GM18858 (cell line): ENCODE measurements around the gene HNRNPK.
A peak's percentile ranks its signal among the peaks of the same experiment; 100 is the strongest.
"Not testable (repeated sequence)": the region's sequence is repeated elsewhere in the genome, so short reads cannot be mapped to it uniquely, and the experiment has no call there.

Experiments used
- ATAC-seq: cut with Tn5 transposase; IDR thresholded peaks from one replicate; pipeline ENCODE4 v1.9.1; 2021; ENCODE audit not compliant: unreplicated experiment

The HNRNPK gene

GRCh38 chr9:83977196-83977595 lies 2.8 kb downstream of the HNRNPK start:
- no peak for ATAC-seq

- ATAC-seq = no peak
Observed at GRCh38 chr9:83976372-83976771, 3.6 kb downstream of the HNRNPK start.

- no peak for ATAC-seq
Observed at GRCh38 chr9:83975300-83975699, 4.7 kb downstream of the HNRNPK start.

DNA sequence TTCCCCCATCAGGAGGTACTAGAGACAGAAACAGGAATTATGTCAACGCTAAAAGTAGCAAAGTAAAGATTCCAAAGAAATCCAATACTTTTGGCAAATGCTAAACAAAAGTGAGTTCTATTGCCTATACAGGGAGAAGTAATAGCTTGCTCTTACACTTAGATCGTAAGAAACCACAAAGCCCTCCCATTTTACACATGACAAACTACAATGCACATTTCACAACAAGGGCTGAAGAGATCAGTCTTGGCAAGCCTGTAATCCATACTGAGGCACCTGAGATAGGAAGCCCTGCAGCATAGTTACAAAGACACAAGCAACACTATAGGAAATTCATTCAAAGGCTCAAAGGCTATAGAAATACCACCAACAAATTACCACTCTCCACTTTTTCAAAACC lies 7.7 kb downstream of the HNRNPK start:
- ATAC-seq = no peak

DNA sequence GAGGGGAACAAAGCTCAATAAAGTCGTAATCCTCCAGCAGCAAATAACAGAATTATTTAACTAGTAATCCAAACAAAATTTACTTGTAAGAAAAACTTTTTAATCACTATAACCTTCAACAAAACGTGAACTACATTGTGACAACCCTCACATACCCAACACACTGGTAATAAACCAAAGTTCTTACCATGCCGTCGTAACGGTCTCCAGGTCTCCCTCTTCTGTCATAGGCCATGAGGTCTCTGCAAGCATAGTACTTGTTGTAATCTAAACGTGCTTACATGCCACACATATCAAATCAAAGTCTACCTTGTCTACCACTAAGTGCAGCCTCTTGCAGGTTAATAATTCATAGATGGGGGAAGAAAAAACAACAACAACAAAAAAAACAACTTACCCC lies 8.5 kb downstream of the HNRNPK start:
- no peak for ATAC-seq

DNA sequence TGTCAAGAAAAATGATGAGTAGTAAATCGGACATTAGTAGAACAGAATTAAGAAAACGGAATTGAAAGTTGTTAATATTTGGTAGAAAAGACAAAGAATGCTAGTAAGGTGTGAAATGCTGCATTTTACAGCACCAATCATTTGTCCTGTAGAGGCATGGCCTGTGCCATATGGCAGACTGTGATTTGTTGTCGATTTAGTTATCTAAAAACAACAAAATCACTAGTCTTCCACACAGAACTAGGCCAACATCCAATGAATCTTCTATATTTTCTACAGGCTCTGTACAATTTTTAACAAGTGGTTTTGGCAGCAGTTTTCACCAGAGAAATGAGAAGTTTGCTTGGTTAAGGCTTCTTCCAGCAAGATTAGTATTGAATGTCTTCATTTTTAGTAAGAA lies 10.4 kb downstream of the HNRNPK start:
- no peak for ATAC-seq

GRCh38 chr9:83967073-83967472 lies 12.9 kb downstream of the HNRNPK start:
- ATAC-seq = no peak

DNA sequence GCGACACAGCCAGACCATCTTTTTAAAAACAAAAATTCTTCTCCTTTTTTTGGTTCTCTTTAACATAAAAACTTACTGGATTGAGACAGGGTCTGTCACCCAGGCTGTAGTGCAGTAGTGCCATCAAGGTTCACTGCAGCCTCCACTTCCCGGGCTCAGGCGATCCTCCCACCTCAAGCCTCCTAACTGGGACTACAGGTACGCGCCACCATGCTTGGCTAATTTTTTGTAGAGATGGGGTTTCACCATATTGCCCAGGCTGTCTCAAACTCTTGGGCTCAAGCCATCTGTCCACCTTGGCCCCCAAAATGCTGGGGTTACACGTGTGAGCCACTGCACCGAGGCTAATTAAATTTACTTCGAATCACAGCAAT lies 13.8 kb downstream of the HNRNPK start:
- ATAC-seq = no peak

GRCh38 chr9:83965350-83966208 lies 14.4 kb downstream of the HNRNPK start:
- no peak for ATAC-seq

GRCh38 chr9:83964973-83965349 lies 15.1 kb downstream of the HNRNPK start:
- no peak for ATAC-seq

GRCh38 chr9:83962165-83962564 lies 17.9 kb downstream of the HNRNPK start:
- no peak for ATAC-seq

GRCh38 chr9:83960991-83961390 lies 19.0 kb downstream of the HNRNPK start:
- no peak for ATAC-seq

GRCh38 chr9:83959061-83959460 lies 21.0 kb downstream of the HNRNPK start:
- ATAC-seq = no peak

DNA sequence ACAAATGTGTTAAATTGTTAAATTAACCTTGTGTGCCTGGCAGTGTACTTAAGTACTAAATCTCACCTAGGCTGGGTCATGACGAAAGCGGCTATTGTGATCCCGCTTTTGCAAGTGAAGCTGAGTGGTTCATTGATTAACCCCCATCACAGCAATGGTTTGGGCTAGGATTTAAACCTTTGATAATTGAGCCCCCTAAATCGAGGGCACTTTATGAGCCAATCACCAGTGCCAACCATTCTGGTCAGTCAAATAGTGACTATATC lies 22.8 kb downstream of the HNRNPK start:
- ATAC-seq = no peak

DNA sequence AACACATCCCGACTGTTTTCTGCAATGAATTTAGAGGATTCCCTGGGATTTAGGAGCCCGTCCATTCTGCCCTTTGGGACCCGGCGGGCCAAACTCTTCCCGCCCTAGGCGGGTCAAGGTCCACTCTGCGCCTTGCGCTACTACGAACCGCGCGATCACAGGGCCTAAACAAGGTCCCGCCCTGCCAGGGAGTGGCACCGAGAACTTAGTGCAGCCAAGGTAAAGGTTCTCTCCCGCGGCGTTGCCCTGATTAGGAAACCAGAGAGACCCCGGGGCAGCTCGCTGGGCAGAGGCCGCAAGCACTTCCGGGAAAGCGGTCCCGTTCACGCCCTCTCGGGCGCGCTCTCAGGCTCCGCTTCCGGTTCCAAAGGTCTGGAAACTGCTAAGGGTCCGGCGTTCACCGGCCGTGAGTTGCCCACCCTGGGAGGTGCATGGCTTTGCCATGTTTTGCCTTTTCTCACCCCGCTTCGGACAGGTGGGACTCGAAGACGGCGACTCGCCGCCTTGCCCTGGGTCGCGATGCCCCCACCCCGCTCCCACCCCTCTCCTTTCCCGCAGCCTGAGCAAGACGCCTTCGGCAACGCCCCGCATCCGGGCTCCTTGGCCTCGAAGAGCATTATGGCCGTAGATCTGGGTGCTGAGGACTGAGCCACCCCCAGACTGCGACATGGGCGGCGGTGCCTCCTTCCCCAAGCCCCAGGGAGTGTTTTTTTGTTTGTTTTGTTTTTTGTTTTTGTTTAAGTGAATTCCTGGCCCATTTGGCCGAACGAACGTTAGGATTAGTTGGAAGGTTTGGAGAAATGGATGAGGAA lies 23.4 kb downstream of the HNRNPK start:
- ATAC-seq = peak; percentile 67

DNA sequence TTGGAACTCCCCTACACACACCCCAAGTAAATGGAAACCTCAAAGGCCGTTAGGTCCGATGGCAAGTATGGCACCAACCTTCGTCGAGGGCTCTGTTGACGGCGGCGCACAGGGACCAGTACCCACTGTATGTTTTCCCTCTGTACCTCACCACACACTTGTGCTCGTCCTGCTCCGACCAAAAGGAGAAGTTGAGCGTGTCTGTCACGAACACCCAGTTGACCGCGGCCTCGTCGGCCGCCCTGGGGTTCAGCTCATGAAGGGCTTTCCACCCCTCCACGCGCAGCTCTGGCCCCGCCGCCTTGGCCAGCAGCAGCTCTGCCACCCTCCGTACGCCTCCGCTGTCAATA lies 24.0 kb downstream of the HNRNPK start:
- peak; percentile 43 for ATAC-seq

DNA sequence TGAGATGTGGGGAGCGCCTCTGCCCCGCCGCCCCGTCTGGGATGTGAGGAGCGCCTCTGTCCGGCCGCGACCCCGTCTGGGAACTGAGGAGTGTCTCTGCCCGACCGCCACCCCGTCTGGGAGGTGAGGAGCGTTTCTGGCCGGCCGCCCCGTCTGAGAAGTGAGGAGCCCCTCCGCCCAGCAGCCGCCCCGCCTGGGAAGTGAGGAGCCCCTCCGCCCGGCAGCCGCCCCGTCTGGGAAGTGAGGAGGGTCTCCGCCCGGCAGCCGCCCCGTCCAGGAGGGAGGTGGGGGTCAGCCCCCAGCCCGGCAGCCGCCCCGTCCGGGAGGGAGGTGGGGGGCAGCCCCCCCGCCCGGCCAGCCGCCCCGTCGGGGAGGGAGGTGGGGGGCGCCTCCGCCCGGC lies 31.9 kb downstream of the HNRNPK start:
- not testable (repeated sequence) for ATAC-seq

GRCh38 chr9:83940590-83941303 lies 39.3 kb downstream of the HNRNPK start:
- ATAC-seq = no peak

DNA sequence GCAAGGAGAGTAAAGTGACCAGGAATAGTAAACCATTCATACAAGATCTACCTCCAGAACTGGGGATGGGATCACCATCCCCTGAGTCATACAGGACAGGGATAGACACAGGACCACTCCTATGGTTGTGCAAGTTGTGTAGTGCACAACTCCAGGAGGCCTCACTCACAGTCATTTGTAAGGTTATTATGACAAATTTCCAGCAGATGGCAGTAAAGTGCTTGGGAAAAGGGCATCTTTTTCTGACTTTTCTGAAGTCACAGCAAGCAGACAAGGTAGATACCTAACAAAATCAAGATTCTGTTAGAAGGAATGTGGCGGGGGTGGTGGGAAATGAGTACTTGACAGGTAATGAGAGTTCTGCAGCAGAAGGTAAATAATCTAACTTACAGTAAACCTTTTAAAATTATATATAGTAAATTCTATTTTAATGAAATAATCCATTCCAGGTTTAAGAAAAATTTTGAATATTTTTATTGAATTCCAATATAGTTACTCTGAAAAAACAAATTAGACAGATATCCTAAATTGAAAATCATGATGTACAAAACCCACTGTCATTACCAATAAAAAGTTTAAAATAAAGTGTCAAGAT lies 42.1 kb downstream of the HNRNPK start:
- ATAC-seq = peak; percentile 56

DNA sequence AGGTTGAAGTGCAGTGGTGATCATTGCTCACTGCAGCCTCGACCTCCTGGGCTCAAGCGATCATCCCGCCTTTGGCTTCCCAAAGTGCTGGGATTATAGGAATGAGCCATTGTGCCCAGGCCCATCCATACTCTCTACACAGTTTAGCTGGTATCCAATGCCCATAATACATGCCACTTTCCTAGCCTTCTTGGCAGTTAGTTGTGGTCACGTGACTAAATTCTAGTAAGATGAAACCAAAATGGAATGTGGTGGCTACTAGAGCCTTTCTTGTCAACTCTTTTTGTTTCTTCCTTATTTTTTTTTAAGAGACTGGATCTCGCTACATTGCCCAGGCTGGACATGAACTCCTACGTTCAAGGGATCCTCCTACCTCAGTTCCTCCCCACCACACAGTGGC lies 43.5 kb downstream of the HNRNPK start:
- no peak for ATAC-seq

DNA sequence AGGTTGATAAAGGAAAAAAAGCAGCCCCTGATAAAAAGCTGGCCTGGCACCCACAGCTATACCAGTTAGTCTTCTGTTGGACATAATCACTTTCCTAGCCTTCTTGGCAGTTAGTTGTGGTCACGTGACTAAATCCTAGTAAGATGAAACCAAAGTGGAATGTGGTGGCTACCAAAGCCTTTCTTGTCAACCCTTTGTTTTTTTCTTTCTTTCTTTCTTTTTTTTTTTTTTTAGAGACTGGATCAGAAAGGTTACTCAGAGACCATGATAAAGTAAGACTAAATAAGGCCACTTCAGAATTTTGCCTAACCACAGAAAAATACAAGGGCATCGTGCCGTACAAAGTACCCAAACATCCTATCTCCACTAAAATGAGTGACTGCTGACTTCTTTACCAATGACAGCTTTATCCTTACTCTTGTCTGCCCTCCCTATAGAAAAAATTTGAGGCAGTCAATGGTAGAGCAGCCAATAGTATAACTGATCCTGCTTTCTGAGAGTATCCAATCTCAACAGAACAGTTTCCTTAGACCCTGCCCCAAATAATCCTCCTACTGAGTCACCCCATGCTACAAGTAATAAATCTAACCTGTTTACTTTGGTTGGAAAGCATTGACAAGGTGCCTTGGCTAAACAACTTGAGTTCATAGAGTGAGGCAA lies 44.6 kb downstream of the HNRNPK start:
- no peak for ATAC-seq
